Ascending aorta (tissue), 2 donors: ENCODE data around the gene HHIP. TPM values are rescaled to one million over a fixed set of nuclear protein-coding genes. Genes with fewer than 3 reads are reported as not detected.

Experiments used
- DNase-seq, 2 donors: peaks; one replicate each; pipeline ENCODE4 v3.0.0-alpha.2; 2019; ENCODE audit warnings: low spot score in 2 of 2
- H3K27ac ChIP-seq, 2 donors: fragments of 200-600 bp; sonication (generic); one replicate each; pipeline ENCODE4 v1.5.1; 2016 to 2017; ENCODE audit warnings: mild to moderate bottlenecking in 1 of 2
- H3K27me3 ChIP-seq: fragments of 200-600 bp; sonication (generic); one replicate; pipeline ENCODE4 v1.5.1; 2017
- H3K36me3 ChIP-seq, 2 donors: fragments of 200-600 bp; sonication (generic); one replicate each; pipeline ENCODE4 v1.5.1; 2016
- H3K4me1 ChIP-seq, 2 donors: fragments of 200-600 bp; sonication (generic); one replicate each; pipeline ENCODE4 v1.5.1; 2016 to 2017; ENCODE audit warnings: mild to moderate bottlenecking in 1 of 2
- H3K4me3 ChIP-seq, 2 donors: fragments of 200-600 bp; sonication (generic); one replicate each; pipeline ENCODE4 v1.5.1; 2016 to 2017; ENCODE audit warnings: mild to moderate bottlenecking in 1 of 2
- H3K9me3 ChIP-seq, 2 donors: fragments of 200-600 bp; sonication (generic); one replicate each; pipeline ENCODE4 v1.5.1; 2016
- intact Hi-C: fragments of 100-400 bp; cut with DNase I; formaldehyde crosslinking; loops from one replicate; pipeline ENCODE4 v1.15.1; 2023
- total RNA-seq: library from RNA; depleted of rRNA; stranded (reverse); fragments of >200 nt; gene quantifications from one replicate; pipeline ENCODE4 v1.1.0, GENCODE V29; 2016
- TF ChIP-seq, protein P1 (sequence below), 3 experiments: fragments of 200-600 bp in 2 of 3; fragments of 450-650 bp in 1 of 3; sonication (generic) in 2 of 3; IDR thresholded peaks; one replicate each; pipeline ENCODE4 v1.5.1; 2016 to 2019; ENCODE audit warnings: antibody characterized with exemption in 3 of 3, mild to moderate bottlenecking in 1 of 3, moderate library complexity in 1 of 3

Gene HHIP
- total RNA-seq, 1 donor from 2014 or later, result 2.2 TPM

DNA sequence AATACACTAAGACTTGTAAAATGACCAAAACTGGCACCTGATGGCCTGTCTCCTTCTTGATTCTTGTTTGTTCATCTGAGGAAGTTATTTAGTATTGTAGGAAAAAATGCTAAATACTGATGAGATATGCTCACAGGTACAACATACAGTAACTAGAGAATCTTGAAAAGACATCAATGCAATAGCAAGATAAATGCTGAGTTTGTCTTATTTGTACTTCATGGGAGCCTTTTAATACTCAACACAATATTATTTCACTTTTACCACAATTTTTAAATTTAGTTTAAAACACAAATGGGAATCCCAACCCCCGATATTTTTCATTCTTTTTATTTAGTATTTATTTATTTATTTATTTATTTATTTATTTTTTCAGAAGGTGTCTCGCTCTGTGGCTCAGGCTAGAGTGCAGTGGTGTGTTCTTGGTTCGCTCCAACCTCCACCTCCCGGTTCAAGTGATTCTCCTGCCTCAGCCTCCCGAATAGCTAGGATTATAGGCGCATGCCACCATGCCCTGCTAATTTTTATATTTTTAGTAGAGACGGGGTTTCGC is 12.1 kb downstream of the HHIP start:
- no peak overlapping the region for H3K4me3 ChIP-seq
- intact Hi-C loops, result no loop called here
- H3K9me3 ChIP-seq, result no peaks in the 10 kb centered on the region
- H3K27me3 ChIP-seq, result no peaks in the 10 kb centered on the region
- TF ChIP-seq, protein P1, sequence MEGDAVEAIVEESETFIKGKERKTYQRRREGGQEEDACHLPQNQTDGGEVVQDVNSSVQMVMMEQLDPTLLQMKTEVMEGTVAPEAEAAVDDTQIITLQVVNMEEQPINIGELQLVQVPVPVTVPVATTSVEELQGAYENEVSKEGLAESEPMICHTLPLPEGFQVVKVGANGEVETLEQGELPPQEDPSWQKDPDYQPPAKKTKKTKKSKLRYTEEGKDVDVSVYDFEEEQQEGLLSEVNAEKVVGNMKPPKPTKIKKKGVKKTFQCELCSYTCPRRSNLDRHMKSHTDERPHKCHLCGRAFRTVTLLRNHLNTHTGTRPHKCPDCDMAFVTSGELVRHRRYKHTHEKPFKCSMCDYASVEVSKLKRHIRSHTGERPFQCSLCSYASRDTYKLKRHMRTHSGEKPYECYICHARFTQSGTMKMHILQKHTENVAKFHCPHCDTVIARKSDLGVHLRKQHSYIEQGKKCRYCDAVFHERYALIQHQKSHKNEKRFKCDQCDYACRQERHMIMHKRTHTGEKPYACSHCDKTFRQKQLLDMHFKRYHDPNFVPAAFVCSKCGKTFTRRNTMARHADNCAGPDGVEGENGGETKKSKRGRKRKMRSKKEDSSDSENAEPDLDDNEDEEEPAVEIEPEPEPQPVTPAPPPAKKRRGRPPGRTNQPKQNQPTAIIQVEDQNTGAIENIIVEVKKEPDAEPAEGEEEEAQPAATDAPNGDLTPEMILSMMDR (IDR thresholded peaks at IDR 0.05), result no peak
- H3K36me3 ChIP-seq, result no peaks in the 10 kb centered on the region
- H3K27ac ChIP-seq, result no peak overlapping the region
- DNase-seq, result no peak
- H3K4me1 ChIP-seq, result no peaks in the 10 kb centered on the region

DNA sequence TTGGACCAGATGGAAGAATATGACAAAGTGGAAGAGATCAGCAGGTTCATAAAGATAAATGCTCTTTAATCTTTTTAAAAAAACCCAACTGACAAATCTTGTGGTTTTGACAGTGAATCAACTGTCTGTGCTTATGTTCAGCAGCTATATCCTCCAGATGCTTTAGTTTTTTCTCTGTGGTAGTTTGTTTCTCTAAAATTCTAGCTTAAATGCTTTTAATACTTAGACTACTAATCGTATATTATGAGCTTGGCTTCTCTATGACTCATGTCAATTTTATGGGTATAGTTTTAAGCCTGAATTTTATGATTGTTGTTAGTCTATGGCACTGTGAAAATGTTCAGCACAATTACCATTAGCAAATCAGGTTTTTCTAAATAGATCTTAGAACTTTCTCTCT is 12.9 kb downstream of the HHIP start:
- no peak for DNase-seq
- Histone ChIP-seq H3K27me3 (no peaks in the 10 kb centered on the region), H3K9me3 (no peaks in the 10 kb centered on the region), H3K27ac (no peak overlapping the region), H3K4me1 (no peaks in the 10 kb centered on the region), H3K36me3 (no peaks in the 10 kb centered on the region), H3K4me3 (no peak overlapping the region)
- TF ChIP-seq, protein P1 (IDR thresholded peaks at IDR 0.05), result no peak
- intact Hi-C loops, result no loop called here

DNA sequence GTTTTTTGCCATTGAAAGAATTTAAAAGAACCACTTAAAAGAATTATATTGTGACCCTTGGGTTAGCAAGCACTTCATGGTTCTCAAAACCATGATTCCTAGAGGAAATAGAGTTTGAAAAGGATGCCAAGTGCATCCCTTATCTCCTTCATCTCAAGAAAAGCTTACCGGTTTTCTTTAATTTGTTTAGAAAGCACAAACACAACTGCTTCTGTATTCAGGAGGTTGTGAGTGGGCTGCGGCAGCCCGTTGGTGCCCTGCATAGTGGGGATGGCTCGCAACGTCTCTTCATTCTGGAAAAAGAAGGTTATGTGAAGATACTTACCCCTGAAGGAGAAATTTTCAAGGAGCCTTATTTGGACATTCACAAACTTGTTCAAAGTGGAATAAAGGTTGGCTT is 13.5 kb downstream of the HHIP start:
- H3K27me3 ChIP-seq, result no peaks in the 10 kb centered on the region
- H3K9me3 ChIP-seq, result no peaks in the 10 kb centered on the region
- no peaks in the 10 kb centered on the region for H3K36me3 ChIP-seq
- no peak overlapping the region for H3K27ac ChIP-seq
- no peaks in the 10 kb centered on the region for H3K4me1 ChIP-seq
- TF ChIP-seq, protein P1 (IDR thresholded peaks at IDR 0.05), result no peak
- H3K4me3 ChIP-seq, result no peak overlapping the region
- no peak for DNase-seq
- intact Hi-C loops, result no loop called here

DNA sequence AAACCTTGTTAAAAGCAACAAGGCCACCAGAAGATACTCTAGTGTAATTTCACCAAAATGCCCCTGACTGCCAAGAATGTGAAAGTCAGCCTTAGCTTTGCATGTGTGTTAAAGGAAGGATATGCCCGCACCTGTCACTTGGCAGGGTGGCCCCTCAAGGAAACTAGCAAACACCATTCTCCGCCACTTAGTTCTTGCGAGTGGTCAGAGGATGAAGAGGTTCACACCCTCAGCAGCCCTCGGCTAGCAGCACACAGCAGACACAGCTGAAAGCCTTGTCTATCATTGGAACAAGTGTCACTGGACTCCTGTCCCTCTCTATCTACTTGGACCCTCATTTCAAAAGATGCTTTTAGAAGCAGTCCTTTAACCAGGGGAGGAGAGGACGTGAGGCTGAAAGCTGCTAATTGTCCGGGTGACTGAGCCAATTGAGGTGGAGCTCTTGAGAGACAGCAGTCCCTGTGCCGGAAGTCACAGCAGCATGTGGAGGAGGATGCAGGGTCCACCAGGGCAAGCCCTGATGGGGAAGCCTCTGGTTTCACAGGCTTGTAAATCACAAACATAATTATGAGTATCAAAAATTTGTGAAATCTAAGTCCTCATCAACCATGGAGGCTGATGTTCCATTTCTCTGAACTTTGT is 18.0 kb downstream of the HHIP start:
- H3K27me3 ChIP-seq, result no peaks in the 10 kb centered on the region
- H3K9me3 ChIP-seq, result no peaks in the 10 kb centered on the region
- no peak for DNase-seq
- no peak overlapping the region for H3K4me3 ChIP-seq
- H3K4me1 ChIP-seq, result no peaks in the 10 kb centered on the region
- TF ChIP-seq, protein P1 (IDR thresholded peaks at IDR 0.05), result no peak
- H3K36me3 ChIP-seq, result no peaks in the 10 kb centered on the region
- no peak overlapping the region for H3K27ac ChIP-seq
- intact Hi-C loops, result no loop called here

DNA sequence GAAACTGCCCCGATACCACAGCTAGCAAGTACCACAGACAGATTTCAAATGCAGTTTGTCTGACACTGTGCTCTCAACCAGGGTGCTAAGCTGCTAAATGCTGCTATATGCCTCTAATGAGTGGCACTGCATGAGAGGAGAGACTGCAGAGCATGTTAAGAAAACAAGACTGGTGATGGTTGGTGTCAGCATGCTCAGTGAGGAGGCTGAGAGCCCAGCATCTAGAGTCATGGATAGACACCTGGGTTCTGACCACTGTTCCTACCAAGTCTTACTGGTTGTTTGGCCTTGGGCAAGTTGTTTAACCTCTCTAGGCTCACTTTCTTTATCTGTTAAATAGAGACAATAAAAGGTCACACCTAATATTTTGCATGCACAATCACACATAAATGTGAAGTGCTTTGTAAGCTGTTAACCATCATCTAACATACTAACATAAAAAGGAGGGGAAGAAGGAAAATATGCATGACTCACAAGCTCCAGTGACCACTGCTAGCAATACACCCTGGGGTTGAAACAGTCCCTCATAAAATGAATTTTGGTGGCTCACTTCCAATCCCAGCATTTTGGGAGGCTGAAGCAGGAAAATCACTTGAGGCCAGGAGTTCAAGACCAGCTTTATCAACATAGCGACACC is 20.7 kb downstream of the HHIP start:
- Histone ChIP-seq H3K27me3 (no peaks in the 10 kb centered on the region), H3K4me1 (no peaks in the 10 kb centered on the region), H3K4me3 (no peak overlapping the region), H3K36me3 (no peaks in the 10 kb centered on the region), H3K9me3 (no peaks in the 10 kb centered on the region), H3K27ac (no peak overlapping the region)
- intact Hi-C loops, result no loop called here
- DNase-seq, result no peak
- TF ChIP-seq, protein P1 (IDR thresholded peaks at IDR 0.05), result no peak
